Tibial nerve (tissue), 4 donors: ENCODE data around the gene SIGLEC9. TPM values are rescaled to one million over a fixed set of nuclear protein-coding genes. Genes with fewer than 3 reads are reported as not detected.

Experiments used
- DNase-seq, 2 donors: peaks; one replicate each; pipeline ENCODE4 v3.0.0-alpha.2; 2019; ENCODE audit warnings: low spot score in 2 of 2
- H3K27ac ChIP-seq, 4 donors: fragments of 200-600 bp; sonication (generic) in 3 of 4; one replicate each; pipeline ENCODE4 v1.5.1; 2017 to 2019; ENCODE audit warnings: mild to moderate bottlenecking in 1 of 4
- H3K27me3 ChIP-seq, 2 donors: fragments of 200-600 bp; sonication (generic) in 1 of 2; one replicate each; pipeline versions ENCODE4 v1.5.1 to v1.6.0; 2017 to 2019
- H3K36me3 ChIP-seq, 3 donors: fragments of 200-600 bp; sonication (generic); one replicate each; pipeline ENCODE4 v1.5.1; 2018 to 2019
- H3K4me1 ChIP-seq, 4 donors: fragments of 200-600 bp; sonication (generic) in 3 of 4; one replicate each; pipeline ENCODE4 v1.5.1; 2017 to 2019
- H3K4me3 ChIP-seq, 4 donors: fragments of 200-600 bp; sonication (generic) in 3 of 4; one replicate each; pipeline ENCODE4 v1.5.1; 2017 to 2019; ENCODE audit warnings: mild to moderate bottlenecking in 1 of 4, moderate library complexity in 1 of 4
- H3K9me3 ChIP-seq, 4 donors: fragments of 200-600 bp; sonication (generic) in 3 of 4; one replicate each; pipeline ENCODE4 v1.5.1; 2017 to 2019
- EP300 ChIP-seq, 2 donors: sonication (generic); formaldehyde crosslinking; IDR thresholded peaks; one replicate each; pipeline ENCODE4 v1.6.1; 2017; ENCODE audit warnings: antibody characterized with exemption in 2 of 2, mild to moderate bottlenecking in 1 of 2
- POLR2A ChIP-seq, 2 donors: fragments of 450-650 bp; IDR thresholded peaks; one replicate each; pipeline ENCODE4 v1.6.1; 2017; ENCODE audit warnings: antibody characterized with exemption in 2 of 2, mild to moderate bottlenecking in 2 of 2, moderate library complexity in 2 of 2
- WGBS, 2 donors: methylation state at CpG; one replicate each; pipeline ENCODE4 v1.1.5; 2018; 5-methylcytosine and 5-hydroxymethylcytosine counted together
- total RNA-seq, 4 donors: library from RNA; depleted of rRNA; stranded (reverse); fragments of >200 nt; gene quantifications; one replicate each; pipeline ENCODE4 v1.1.0, GENCODE V29; 2016
- TF ChIP-seq, protein P1 (sequence below), 5 experiments: fragments of 200-600 bp in 3 of 5; fragments of 450-650 bp in 2 of 5; sonication (generic) in 3 of 5; IDR thresholded peaks; one replicate each; pipeline ENCODE4 v1.5.1; 2016 to 2019; ENCODE audit warnings: antibody characterized with exemption in 5 of 5, mild to moderate bottlenecking in 3 of 5, moderate library complexity in 2 of 5

The SIGLEC9 gene
- total RNA-seq, 4 donors from 2014 or later, result 4.2 to 18.0 (median 5.0) TPM

DNA sequence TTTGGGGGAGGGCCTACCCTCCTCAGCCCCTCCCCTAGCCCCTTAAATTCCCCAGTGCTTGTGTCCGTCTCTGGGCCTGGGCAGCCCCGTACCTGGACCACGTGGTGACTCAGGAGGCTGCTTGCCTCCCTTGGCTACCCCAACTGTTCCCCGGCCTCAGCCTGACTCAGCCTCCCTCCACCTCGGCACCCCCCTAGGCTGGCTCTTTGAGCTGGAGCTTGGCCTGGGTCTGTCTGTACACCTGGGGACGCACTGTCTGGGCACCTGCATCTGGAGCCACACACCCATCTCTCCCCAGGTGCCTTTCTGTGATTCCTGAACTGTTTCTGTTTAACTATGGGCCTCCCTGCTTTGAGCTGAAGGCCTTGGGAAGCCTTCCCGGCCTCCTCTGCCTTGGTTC lies 40.2 kb upstream of the SIGLEC9 start:
- H3K4me3 ChIP-seq, result no peak overlapping the region
- DNase-seq, result no peak
- no peak overlapping the region for H3K27ac ChIP-seq
- H3K4me1 ChIP-seq, result no peaks in the 10 kb centered on the region
- TF ChIP-seq POLR2A (IDR thresholded peaks at IDR 0.05), result no peak
- no peak for TF ChIP-seq EP300 (IDR thresholded peaks at IDR 0.05)
- TF ChIP-seq, protein P1, sequence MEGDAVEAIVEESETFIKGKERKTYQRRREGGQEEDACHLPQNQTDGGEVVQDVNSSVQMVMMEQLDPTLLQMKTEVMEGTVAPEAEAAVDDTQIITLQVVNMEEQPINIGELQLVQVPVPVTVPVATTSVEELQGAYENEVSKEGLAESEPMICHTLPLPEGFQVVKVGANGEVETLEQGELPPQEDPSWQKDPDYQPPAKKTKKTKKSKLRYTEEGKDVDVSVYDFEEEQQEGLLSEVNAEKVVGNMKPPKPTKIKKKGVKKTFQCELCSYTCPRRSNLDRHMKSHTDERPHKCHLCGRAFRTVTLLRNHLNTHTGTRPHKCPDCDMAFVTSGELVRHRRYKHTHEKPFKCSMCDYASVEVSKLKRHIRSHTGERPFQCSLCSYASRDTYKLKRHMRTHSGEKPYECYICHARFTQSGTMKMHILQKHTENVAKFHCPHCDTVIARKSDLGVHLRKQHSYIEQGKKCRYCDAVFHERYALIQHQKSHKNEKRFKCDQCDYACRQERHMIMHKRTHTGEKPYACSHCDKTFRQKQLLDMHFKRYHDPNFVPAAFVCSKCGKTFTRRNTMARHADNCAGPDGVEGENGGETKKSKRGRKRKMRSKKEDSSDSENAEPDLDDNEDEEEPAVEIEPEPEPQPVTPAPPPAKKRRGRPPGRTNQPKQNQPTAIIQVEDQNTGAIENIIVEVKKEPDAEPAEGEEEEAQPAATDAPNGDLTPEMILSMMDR (IDR thresholded peaks at IDR 0.05), result no peak
- peaks cover 0 to under 1% of the 10 kb centered on the region in 2 donors for H3K27me3 ChIP-seq
- H3K36me3 ChIP-seq, result no peaks in the 10 kb centered on the region
- 73 to 74% methylated on average over 7 of the region's 7 CpGs for WGBS, 2 donors
- no peaks in the 10 kb centered on the region for H3K9me3 ChIP-seq

DNA sequence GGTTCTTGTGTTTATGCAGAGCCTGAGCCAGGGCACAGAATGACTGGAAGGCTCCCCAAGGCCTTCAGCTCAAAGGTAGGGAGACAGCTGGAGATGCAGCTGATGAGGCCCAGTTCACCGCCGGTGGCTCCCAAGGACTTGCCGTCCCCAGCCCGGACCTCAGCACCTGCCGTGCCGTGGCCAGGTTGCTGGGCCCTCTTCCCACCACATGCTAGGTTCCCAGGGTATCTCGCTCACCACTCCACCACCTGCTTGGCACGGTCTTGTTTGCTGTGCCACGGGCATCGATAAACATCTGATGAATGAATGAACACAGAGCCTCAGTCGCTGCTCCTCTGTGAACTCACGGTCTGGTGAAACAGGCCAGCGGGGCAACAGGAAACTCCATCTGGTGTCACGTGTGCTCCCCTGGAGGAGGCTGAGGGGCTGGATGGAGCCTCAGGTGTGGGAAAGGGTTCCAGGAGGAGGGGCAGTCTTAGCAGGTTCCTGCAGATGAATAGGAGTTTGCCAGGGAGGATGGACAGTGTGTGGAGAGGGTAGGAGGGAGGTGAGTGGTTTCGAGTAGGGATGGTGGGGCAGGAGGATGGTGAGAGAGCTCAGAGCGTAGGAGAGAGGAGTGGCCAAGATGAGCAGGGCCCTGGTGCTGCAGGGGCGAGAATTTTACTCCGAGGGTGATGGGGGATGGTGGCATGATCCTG lies 38.4 kb upstream of the SIGLEC9 start:
- no peaks in the 10 kb centered on the region for H3K27me3 ChIP-seq
- H3K4me3 ChIP-seq, result no peak overlapping the region
- no peak overlapping the region for H3K27ac ChIP-seq
- TF ChIP-seq, protein P1 (IDR thresholded peaks at IDR 0.05), result no peak
- no peak for TF ChIP-seq EP300 (IDR thresholded peaks at IDR 0.05)
- TF ChIP-seq POLR2A (IDR thresholded peaks at IDR 0.05), result no peak
- H3K36me3 ChIP-seq, result no peaks in the 10 kb centered on the region
- 79 to 82% methylated on average over 18 of the region's 18 CpGs for WGBS, 2 donors
- H3K4me1 ChIP-seq, result no peaks in the 10 kb centered on the region
- DNase-seq, result no peak
- H3K9me3 ChIP-seq, result no peaks in the 10 kb centered on the region

DNA sequence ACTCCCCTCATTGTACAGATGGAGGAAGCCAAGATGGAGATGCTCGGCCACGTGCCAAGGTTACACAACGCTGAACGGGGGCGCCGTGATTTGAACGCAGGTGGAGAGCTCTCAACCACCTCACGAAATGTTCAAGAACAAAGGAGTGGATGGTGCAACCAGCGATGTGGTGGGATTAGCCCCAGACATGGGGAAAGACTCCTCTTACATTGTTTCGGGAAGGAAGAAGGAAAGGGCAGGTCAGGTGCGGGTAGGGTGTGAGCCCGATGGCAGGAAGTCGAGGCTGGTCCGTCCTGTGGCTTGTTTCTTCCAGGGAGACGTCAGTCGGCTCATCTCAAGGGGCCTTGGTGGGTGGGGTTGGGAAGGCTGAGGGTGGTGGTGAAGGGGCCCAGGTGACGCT lies 34.9 kb upstream of the SIGLEC9 start:
- Histone ChIP-seq H3K4me3 (no peak overlapping the region), H3K9me3 (no peaks in the 10 kb centered on the region), H3K27ac (no peak overlapping the region), H3K4me1 (no peaks in the 10 kb centered on the region), H3K27me3 (no peaks in the 10 kb centered on the region), H3K36me3 (no peaks in the 10 kb centered on the region)
- TF ChIP-seq EP300 (IDR thresholded peaks at IDR 0.05) (no peak), POLR2A (IDR thresholded peaks at IDR 0.05) (no peak)
- TF ChIP-seq, protein P1 (IDR thresholded peaks at IDR 0.05), result no peak
- WGBS, 2 donors, result 81 to 90% methylated on average over 17 of the region's 17 CpGs
- DNase-seq, result no peak

DNA sequence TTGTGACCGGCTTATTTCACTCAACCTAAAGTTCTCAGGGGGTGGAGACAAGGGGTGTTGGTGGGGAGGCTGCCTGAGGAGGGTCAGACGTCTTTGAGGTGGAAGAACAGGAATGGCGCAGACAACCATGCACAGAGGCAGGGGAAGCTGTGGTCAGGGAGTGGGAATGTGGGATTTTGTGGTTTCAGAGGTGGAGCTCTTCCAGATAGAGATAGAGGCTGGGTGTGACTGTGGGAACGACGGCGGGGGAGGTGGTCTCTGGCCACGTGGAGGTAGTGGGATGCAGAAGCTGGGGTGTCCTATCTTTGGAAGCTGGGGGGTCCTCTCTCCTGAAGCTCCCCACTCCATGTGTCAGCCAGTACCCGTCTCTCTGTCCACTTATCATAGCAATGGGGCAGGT lies 34.2 kb upstream of the SIGLEC9 start:
- Histone ChIP-seq H3K9me3 (no peaks in the 10 kb centered on the region), H3K36me3 (no peaks in the 10 kb centered on the region), H3K4me1 (no peaks in the 10 kb centered on the region), H3K27me3 (no peaks in the 10 kb centered on the region), H3K27ac (no peak overlapping the region), H3K4me3 (no peak overlapping the region)
- 53 to 58% methylated on average over 8 of the region's 8 CpGs for WGBS, 2 donors
- no peak for DNase-seq
- TF ChIP-seq EP300 (IDR thresholded peaks at IDR 0.05), result no peak
- TF ChIP-seq POLR2A (IDR thresholded peaks at IDR 0.05), result no peak
- TF ChIP-seq, protein P1 (IDR thresholded peaks at IDR 0.05), result no peak

DNA sequence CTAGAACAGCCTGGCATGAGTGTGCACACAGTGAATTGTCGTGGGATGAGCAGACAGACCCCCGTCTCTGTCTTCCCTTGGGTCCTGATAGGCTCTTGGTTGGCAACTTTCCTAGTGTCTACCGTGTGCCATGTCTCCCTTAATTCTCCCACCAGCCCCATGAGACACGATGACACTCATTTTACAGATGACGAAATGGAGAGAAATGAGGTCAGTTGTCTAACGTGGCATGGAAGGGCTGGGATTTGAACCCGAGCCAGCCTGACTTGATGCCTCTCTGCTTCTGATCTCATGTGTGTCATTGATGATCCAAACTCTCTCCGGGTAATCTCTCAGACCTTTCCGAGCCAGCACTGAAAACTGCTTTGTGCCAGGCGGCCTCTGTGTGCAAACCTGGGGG lies 33.6 kb upstream of the SIGLEC9 start:
- no peak for DNase-seq
- WGBS, 2 donors, result 78 to 81% methylated on average over 10 of the region's 10 CpGs
- no peaks in the 10 kb centered on the region for H3K36me3 ChIP-seq
- no peaks in the 10 kb centered on the region for H3K27me3 ChIP-seq
- H3K9me3 ChIP-seq, result no peaks in the 10 kb centered on the region
- TF ChIP-seq POLR2A (IDR thresholded peaks at IDR 0.05), result no peak
- TF ChIP-seq, protein P1 (IDR thresholded peaks at IDR 0.05), result no peak
- no peak for TF ChIP-seq EP300 (IDR thresholded peaks at IDR 0.05)
- no peaks in the 10 kb centered on the region for H3K4me1 ChIP-seq
- H3K27ac ChIP-seq, result no peak overlapping the region
- H3K4me3 ChIP-seq, result no peak overlapping the region
